Gastrocnemius medialis (tissue), 4 donors: ENCODE data around the gene SLC16A8. TPM values are rescaled to one million over a fixed set of nuclear protein-coding genes. Genes with fewer than 3 reads are reported as not detected.
A peak's percentile ranks its signal among the peaks of the same experiment; 100 is the strongest.

ENCODE experiments used
- ATAC-seq, 2 donors: fragments of 150-250 bp; one replicate each; pipeline ENCODE4 v1.9.1; 2016
- DNase-seq, 2 donors: peaks; one replicate each; pipeline ENCODE4 v3.0.0-alpha.2; 2019
- H3K27ac ChIP-seq, 4 donors: fragments of 200-600 bp; sonication (generic); 1 replicate in 1 of 4; 2 replicates in 3 of 4; pipeline ENCODE4 v1.5.1; 2016 to 2018; ENCODE audit warnings: mild to moderate bottlenecking in 2 of 4, moderate library complexity in 1 of 4
- H3K27me3 ChIP-seq, 3 donors: fragments of 200-600 bp; sonication (generic) in 2 of 3; 1 replicate in 1 of 3; 2 replicates in 2 of 3; pipeline versions ENCODE4 v1.5.1 to v1.6.0; 2016 to 2019; ENCODE audit warnings: mild to moderate bottlenecking in 1 of 3, moderate library complexity in 1 of 3
- H3K36me3 ChIP-seq, 2 donors: fragments of 200-600 bp; sonication (generic) in 1 of 2; one replicate each; pipeline ENCODE4 v1.5.1; 2017 to 2018
- H3K4me1 ChIP-seq, 2 donors: fragments of 200-600 bp; sonication (generic) in 1 of 2; one replicate each; pipeline ENCODE4 v1.5.1; 2016 to 2017; ENCODE audit warnings: mild to moderate bottlenecking in 2 of 2
- H3K4me3 ChIP-seq, 4 donors: fragments of 200-600 bp; sonication (generic) in 3 of 4; 1 replicate in 1 of 4; 2 replicates in 3 of 4; pipeline ENCODE4 v1.5.1; 2016 to 2019; ENCODE audit warnings: mild to moderate bottlenecking in 2 of 4
- H3K9me3 ChIP-seq, 3 donors: fragments of 200-600 bp; sonication (generic) in 2 of 3; 1 replicate in 1 of 3; 2 replicates in 2 of 3; pipeline ENCODE4 v1.5.1; 2016 to 2019
- CTCF ChIP-seq, 5 experiments: fragments of 450-650 bp in 3 of 5; fragments of 200-600 bp in 2 of 5; sonication (generic) in 2 of 5; IDR thresholded peaks in 4 of 5; conservative IDR thresholded peaks in 1 of 5; 1 replicate in 4 of 5; 2 replicates in 1 of 5; pipeline ENCODE4 v1.5.1; 2016 to 2019; ENCODE audit warnings: antibody characterized with exemption in 5 of 5, mild to moderate bottlenecking in 3 of 5, moderate library complexity in 3 of 5
- POLR2A ChIP-seq, 2 donors: fragments of 450-650 bp; IDR thresholded peaks; one replicate each; pipeline ENCODE4 v1.6.1; 2017; ENCODE audit warnings: antibody characterized with exemption in 2 of 2, mild to moderate bottlenecking in 2 of 2, moderate library complexity in 2 of 2
- in situ Hi-C, 4 donors: fragments of 200-750 bp; cut with MboI; loops; one replicate each; pipeline versions ENCODE4 v1.15.0 to v1.8.0; 2017; ENCODE audit warnings: low sequenced_read_pairs in 4 of 4
- intact Hi-C: fragments of 100-400 bp; cut with DNase I; formaldehyde crosslinking; loops from one replicate; pipeline ENCODE4 v1.15.1; 2023; ENCODE audit warnings: low total_unique reads
- total RNA-seq, 4 donors: library from RNA; depleted of rRNA; stranded (reverse); fragments of >200 nt; gene quantifications; one replicate each; pipeline versions ENCODE4 v1.1.0 to v1.2.3, GENCODE V29; 2016

SLC16A8 gene
- total RNA-seq, 4 donors from 2014 or later: 0.42 TPM; not detected in 3

GRCh38 chr22:38066381-38067027 is 17.5 kb downstream of the SLC16A8 start:
- DNase-seq (no peak), ATAC-seq (no peak)
- no peaks in the 10 kb centered on the region for H3K27me3 ChIP-seq
- peaks cover 64 to 89% of the 10 kb centered on the region in 2 donors for H3K4me1 ChIP-seq
- TF ChIP-seq CTCF (IDR thresholded peaks at IDR 0.05 in 4 of 5, conservative IDR thresholded peaks at IDR 0.05 in 1 of 5) (no peak), POLR2A (IDR thresholded peaks at IDR 0.05) (no peak)
- H3K4me3 ChIP-seq: no peak overlapping the region
- intact Hi-C loops (loop anchor here (10.0 kb wide), 1 partner anchor 638 kb away; the partner anchor contains the start of genes GTPBP1 and JOSD1), in situ Hi-C loops (loop anchor here in 1 of 4 donors (25.0 kb wide), 1 partner anchor 496 kb away; the partner anchor contains the start of gene DMC1)
- peak overlapping the region; percentile 97 to 100 (median 98) for H3K27ac ChIP-seq
- H3K36me3 ChIP-seq: peaks cover 0 to 17% of the 10 kb centered on the region in 2 donors
- no peaks in the 10 kb centered on the region for H3K9me3 ChIP-seq

DNA sequence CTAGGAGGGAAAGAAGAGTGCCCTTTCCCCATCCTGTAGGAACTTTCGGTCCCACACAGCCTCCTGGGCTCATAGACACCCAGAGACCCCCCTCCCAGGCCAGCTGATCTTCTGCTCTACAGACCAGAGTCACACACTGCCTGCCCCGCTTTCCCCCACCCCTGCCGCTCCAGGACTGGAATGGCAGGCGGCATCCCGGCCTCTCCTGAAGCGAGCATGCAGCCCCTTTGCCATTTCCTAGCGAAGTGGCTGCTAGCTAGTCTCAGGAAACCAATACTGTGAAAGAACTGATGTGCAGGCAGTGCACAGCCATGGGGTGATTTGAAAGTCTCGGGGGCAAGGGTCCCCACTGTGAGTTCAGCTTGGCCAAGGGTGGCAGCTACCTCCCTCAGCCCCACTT is 18.4 kb downstream of the SLC16A8 start:
- Histone ChIP-seq H3K36me3 (peaks cover 0 to 17% of the 10 kb centered on the region in 2 donors), H3K27ac (peak overlapping the region; percentile 97 to 100 (median 98)), H3K4me1 (peaks cover 55 to 80% of the 10 kb centered on the region in 2 donors), H3K27me3 (no peaks in the 10 kb centered on the region), H3K9me3 (no peaks in the 10 kb centered on the region), H3K4me3 (no peak overlapping the region)
- ATAC-seq (no peak), DNase-seq (no peak)
- intact Hi-C loops (loop anchor here (10.0 kb wide), 1 partner anchor 639 kb away; the partner anchor contains the start of genes GTPBP1 and JOSD1), in situ Hi-C loops (loop anchor here in 1 of 4 donors (25.0 kb wide), 1 partner anchor 497 kb away; the partner anchor contains the start of gene DMC1)
- TF ChIP-seq CTCF (IDR thresholded peaks at IDR 0.05 in 4 of 5, conservative IDR thresholded peaks at IDR 0.05 in 1 of 5) (no peak), POLR2A (IDR thresholded peaks at IDR 0.05) (no peak)

GRCh38 chr22:38062791-38063190 is 21.2 kb downstream of the SLC16A8 start:
- H3K36me3 ChIP-seq: peaks cover 0 to 17% of the 10 kb centered on the region in 2 donors
- intact Hi-C loops: loop anchor here (10.0 kb wide), 1 partner anchor 642 kb away; the partner anchor contains the start of genes GTPBP1 and JOSD1
- H3K27me3 ChIP-seq: no peaks in the 10 kb centered on the region
- no peaks in the 10 kb centered on the region for H3K9me3 ChIP-seq
- H3K4me1 ChIP-seq: peaks cover 35 to 54% of the 10 kb centered on the region in 2 donors
- no peak for TF ChIP-seq CTCF (IDR thresholded peaks at IDR 0.05 in 4 of 5, conservative IDR thresholded peaks at IDR 0.05 in 1 of 5)
- peak; percentile 12 to 36 for TF ChIP-seq POLR2A (IDR thresholded peaks at IDR 0.05)
- DNase-seq (peak; percentile 76 to 86), ATAC-seq (peak; percentile 81 to 87)
- no peak overlapping the region for H3K4me3 ChIP-seq
- in situ Hi-C loops: loop anchor here in 1 of 4 donors (25.0 kb wide), 1 partner anchor 500 kb away; the partner anchor contains the start of gene DMC1
- peak overlapping the region; percentile 97 to 100 (median 98) for H3K27ac ChIP-seq

GRCh38 chr22:38056969-38057891 is 26.8 kb downstream of the SLC16A8 start, which contains the start of gene PICK1:
TSS of gene PICK1 (plus strand) at chr22:38057404. CDS start at chr22:38057810, 406 bp downstream.
- ATAC-seq: peak; percentile 94 to 97
- no peaks in the 10 kb centered on the region for H3K27me3 ChIP-seq
- intact Hi-C loops: no loop called here
- H3K4me1 ChIP-seq: peaks cover 11 to 14% of the 10 kb centered on the region in 2 donors
- H3K9me3 ChIP-seq: no peaks in the 10 kb centered on the region
- TF ChIP-seq CTCF (IDR thresholded peaks at IDR 0.05 in 4 of 5, conservative IDR thresholded peaks at IDR 0.05 in 1 of 5): peak in 3 of 5 experiments; percentile 11 to 26 (median 21)
- TF ChIP-seq POLR2A (IDR thresholded peaks at IDR 0.05): peak; percentile 58 to 67
- DNase-seq: peak; percentile 91 to 94
- peak within 1 kb of the TSS; percentile 76 to 93 (median 84) for H3K27ac ChIP-seq
- no peaks in the 10 kb centered on the region for H3K36me3 ChIP-seq
- in situ Hi-C loops: loop anchor here in 3 of 4 donors (10.0 to 25.0 kb wide), 2 partner anchors 48 to 505 kb away; partner anchors contain the start of gene DMC1 (in 1 of the 3)
- H3K4me3 ChIP-seq: peak within 1 kb of the TSS; percentile 64 to 77 (median 70)
